Measurements from ENCODE around the gene HOXA4.

Gene HOXA4

DNA sequence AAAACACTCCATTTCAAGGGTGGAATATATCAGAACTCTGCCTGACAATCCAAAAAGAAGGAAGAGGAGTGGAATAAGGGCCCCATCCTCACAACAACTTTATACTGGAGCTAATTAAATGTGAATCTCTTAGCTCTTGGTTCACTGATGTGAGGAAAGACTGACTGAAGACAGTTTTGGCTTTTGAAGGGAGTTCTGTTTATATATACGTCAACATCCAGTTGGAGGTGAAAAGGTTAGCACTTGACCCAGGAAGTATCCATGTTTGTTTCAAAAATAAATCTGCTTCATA lies 37.8 kb downstream of the HOXA4 start:
- DNase-seq (ENCODE audit: low spot score) = no peak

DNA sequence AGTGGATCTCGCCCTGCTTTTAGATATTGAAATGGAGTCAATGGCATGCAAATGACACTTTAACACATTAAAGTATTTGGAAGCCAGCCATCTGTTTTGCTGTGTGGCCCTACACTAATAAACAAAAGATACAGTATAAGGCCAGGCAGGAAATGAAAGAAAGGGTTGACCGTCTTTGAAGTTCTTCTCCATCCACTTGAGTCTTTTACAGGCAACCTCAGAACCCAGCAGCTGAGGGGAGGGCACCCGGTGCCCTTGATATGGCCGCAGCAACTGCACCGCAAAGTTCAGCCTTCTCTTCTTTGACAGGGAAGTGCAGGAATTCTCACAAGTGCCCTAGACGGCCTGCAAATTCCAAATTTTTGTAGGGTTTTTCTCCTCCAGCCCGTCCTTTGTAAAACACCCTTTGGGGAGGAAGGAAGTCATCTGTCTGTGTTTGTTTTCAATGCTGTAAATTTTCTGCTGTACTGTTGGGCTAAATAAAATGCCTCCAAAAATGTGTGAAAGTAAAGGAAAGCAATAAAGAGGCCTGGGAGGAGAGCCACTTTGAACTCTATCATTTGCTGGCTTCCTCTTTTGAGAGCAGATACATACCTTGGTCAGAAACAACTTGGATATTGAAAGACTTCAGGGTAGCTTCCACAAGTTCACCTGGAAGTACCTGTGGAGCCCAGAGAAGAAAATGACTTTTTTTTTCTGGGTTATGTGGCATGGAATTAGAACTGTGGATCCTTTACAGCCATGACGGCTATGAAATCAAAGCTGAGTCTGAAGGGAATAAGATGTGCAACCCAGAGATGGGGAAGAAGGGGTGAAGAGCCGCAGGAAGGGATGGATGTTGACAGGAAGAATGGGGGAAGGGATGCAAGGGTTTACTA lies 38.4 kb downstream of the HOXA4 start:
- DNase-seq (ENCODE audit: low spot score) = no peak

DNA sequence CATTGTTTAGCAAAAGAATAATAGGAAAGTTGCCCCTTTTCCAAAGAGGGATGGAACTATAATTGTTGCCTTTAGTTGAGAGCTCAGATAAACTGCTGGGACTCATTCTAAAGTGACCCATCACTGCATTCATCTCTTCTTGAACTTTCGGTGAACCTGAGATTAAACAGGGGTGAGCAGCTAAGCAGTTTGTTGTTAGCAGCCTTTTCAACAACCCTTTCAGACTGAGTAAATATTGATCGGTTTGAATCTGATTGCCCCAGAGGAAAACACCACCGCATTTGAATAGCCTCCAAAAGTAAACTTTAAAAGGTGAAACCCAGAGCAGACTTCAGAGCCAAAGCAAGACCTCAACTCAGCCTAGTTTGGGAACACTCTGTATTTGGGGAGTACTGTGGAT lies 39.5 kb downstream of the HOXA4 start:
- DNase-seq (ENCODE audit: low spot score) = no peak

DNA sequence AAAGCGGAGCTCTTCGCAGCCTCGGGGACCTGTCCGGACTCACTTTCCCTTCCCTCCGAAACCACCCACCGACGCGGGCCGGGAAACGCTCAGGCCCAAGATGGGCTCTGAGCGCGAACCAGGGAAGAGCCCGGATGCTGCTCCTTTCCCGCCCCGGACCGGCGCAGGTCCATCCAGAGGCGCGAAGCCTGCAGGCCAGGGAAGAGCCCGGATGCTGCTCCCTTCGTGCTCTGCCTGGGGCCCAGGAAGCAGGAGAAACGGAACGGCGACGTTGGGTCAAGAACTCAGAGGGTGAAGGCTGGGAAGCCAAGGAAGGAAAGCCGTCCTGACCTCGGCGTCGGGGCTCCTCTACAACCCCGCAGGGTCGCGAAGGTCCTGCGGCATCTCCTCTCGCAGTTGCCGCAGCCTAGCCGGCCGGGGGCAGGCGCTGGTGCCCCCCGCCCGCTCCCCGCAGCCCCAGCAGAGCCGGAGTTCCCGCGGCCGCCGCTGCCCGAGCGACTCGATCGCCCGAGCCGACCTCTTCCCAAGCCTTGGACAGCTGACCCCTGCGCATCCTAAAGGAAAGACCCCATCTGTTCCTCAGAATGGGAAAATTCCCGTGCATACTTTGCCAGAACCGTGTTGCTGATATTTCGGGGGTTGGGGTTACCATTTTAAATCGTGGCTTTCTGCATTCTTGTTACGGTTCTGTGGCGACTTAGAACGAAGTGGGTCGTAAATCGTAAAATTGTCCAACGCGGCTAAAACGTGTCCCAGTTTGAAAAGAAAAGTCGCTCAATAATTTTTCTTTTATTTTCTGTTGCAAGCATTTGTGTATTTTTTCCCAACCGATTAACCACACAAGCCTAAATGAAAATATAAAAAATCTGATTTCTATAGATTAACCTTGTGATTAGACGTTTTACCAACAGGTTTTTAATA lies 42.3 kb downstream of the HOXA4 start:
- DNase-seq (ENCODE audit: low spot score) = no peak

DNA sequence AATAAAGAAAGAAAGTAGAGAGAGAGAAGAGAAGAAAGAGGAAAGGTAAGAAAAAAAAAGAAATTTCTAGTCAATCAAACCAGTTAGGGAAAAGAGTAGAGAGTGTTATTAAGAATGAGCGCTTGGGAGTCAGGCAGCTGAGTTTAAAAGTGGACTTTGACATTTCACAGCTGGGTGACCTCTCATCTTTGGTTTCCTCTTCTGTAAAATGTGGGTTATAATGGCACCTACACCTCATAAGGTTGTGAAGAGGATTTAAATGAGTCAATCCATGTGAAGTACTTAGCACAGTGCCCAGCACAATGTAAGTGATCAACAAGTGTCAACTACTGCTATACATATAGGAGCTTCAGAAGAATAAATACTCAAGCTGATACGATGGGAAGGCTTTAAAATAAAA lies 46.9 kb downstream of the HOXA4 start:
- DNase-seq (ENCODE audit: low spot score) = no peak

DNA sequence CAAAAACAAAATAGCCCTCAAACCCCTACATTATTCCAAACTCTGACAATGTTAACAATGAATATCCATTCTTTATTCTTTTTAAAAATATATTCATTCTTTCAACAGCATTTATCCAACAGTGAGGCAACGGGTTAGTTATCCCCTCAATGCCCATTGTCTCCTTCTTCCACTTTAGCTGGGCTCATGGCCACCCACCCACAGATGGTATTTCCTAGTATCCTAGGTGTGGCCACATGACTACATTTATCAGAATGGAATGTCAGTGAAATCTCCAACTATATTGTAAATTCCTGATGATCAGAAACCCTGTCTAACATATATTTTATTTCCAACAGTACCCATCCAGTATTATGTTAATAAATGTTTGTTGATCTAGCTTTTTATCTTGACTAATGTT lies 48.4 kb downstream of the HOXA4 start:
- DNase-seq (ENCODE audit: low spot score) = no peak

DNA sequence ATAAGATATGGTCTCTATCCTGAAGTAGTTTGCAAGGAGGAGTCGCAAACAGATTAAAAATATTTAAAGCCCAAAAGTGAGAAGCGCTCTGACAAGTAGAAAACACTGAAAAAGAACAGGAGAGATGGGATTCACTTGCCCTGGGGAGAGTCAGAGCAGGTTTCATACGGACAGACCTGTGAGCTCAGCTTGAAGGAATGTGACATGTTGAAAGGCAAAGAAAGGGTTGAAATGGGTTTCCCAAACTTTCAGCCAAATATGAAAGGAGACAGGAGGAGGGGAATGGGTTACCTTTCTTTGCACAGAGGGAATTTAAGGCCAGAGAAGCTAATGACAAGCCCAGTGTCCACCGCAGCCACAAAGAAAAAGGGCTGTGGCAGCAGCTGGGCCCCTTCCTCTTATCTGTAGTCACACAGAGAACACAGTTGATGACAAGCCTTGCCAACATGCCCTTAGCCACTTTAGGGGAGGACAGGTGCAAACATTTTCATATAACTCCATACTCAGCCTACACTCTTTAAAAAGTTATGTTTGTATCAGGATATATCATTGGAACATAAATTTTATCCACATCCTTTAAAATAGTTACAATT lies 49.6 kb downstream of the HOXA4 start:
- no peak for DNase-seq (ENCODE audit: low spot score)

DNA sequence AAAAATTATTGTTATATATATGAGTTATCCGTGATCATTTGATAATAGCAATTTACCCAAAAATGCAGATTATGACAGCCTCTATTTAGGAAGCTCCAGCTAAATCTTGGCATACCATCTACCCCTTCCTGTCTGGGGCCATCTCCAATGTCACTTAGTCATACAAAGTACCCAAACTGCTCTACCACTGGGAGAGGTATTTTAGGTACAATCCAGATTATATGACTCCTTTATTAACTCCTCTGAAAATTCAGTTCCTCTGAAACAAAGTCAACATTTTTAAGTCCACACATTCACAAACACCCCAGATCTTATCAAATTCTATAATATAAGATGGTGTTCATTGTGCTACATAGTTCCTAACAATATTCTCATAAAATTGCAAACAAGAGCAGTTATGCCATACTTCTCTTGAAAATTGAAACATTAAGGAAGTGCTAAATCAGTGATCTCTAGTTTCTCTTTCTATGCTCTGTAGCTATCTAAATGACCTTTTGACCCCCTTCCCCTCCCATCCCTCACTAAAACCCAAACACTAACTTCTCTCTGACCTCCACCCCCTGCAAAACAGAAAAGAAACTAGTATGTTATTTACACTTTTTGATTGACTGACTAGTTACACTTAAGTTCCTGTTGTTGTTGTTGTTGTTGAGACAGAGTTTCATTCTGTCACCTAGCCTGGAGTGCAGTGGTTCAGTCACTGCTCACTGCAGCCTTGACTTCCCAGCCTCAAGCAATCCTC lies 51.2 kb downstream of the HOXA4 start:
- DNase-seq (ENCODE audit: low spot score) = no peak

DNA sequence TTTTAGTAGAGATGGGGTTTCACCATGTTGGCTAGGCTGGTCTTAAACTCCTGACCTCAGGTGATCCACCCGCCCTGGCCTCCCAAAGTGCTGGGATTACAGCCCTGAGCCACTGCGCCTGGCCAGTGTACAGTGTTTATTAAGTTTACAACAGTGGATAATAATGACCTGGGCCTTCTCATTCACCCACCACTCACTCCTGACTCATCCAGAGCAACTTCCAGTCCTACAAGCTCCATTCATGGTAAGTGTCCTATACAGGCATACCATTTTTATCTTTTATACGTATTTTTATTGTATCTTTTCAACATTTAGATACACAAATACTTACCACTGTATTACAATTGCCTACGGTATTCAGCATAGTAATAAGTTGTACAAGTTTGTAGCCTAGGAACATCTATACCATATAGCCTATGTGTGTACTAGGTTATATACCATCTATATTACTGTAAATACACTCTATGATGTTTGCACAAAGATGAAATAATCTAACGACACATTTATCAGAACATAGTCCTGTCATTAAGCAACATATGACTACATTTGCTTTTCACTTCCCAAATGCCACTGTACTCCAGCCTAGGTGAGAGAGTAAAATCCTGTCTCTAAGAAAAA lies 51.8 kb downstream of the HOXA4 start:
- no peak for DNase-seq (ENCODE audit: low spot score)
